Left colon (tissue), 2 donors: ENCODE measurements around the gene UXT. TPM values are rescaled to one million over a fixed set of nuclear protein-coding genes. Genes with fewer than 3 reads are reported as not detected.
"Not testable (repeated sequence)": the region's sequence is repeated elsewhere in the genome, so short reads cannot be mapped to it uniquely, and the experiment has no call there.

Experiments used
- ATAC-seq: fragments of 200-7000 bp; cut with Tn5 transposase; one replicate; pipeline ENCODE4 v1.9.1; 2020; ENCODE audit warnings: mild to moderate bottlenecking, moderate library complexity
- DNase-seq, 2 donors: peaks; one replicate each; pipeline ENCODE4 v3.0.0-alpha.2; 2020
- intact Hi-C, 2 donors: fragments of 100-400 bp; cut with DNase I in 1 of 2; cut with micrococcal nuclease in 1 of 2; formaldehyde crosslinking; loops; one replicate each; pipeline versions ENCODE4 v1.11.2 to v1.14.0; 2022; cut with DNase I, micrococcal nuclease
- total RNA-seq, 2 donors: library from RNA; stranded (reverse); fragmentation: NEBNext Ultra II Directional; extraction: Animal tissue kit (Norgen Biotek cat#: 25700); gene quantifications; one replicate each; pipeline ENCODE4 v1.2.1, GENCODE V29; 2021
- donor health status: DM: no; HTN: no; CAD: no.
- donor health status: DM: yes; HTN: yes; CAD: no.

UXT gene
- total RNA-seq, 2 donors from 2014 or later: 109 to 111 TPM

DNA sequence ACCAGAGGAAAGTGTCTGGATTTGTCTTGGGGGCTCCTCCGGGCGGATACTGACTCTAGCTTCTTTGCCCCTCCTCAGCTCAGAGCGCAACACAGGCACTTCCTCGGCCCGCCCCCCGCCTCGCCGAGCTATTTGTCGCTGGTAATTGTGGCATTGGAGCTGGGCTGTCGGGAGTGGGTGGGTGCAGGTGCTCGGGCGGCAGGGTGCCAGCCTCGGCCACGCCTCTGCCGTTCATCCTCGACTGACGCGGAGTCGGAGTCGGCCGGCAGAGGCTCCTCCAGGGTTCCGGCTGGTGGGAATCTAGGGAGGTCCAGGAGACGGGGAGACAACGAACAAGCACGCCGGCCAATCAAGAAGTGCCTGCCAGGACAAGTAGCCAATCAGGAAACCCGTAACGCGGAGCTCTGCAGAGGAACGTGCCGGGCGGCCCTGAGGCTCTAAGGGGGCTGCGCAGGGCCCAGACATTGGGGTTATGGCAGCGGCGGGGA lies 35.4 kb downstream of the UXT start:
- peak; percentile 28 to 49 for DNase-seq
- peak; percentile 71 for ATAC-seq
- intact Hi-C loops: no loop called here

DNA sequence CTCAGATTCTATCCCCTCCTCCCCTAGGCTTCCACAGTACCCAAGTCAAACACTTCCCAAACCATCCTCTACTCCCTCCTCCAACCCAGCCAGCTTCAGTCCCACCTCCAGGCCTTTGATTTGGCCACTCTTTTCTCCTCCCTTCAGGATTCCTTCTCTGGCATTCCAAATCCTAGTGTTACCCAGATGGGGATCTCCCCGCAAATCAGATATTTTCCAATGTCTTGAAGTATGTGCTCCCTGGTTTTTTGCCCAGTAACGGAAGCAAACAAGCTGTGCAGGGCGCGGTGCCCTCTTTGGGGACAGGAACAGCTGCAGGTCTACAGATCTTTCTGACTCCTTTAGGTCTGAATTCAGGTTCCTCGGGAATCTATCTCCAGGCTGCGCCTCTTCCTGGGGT lies 37.1 kb downstream of the UXT start:
- no peak for DNase-seq
- ATAC-seq: no peak

DNA sequence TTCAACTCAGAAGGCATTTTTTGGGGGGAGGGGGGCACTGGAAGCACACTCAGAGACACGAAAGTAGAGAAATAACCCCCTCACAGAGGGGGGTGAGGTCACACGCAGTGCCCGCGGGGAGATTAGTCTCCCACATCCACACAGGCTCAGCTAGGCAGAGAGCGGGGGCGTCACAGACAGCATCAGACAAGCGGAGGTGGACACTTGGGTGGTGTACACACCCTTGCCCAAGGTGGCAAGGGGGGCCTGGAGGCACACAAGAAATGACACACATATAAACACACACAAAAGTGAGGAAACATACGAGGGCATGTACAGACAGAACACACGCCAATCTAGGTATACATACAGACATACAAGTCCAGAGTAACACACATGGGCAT lies 38.7 kb downstream of the UXT start:
- intact Hi-C loops: no loop called here
- no peak for DNase-seq
- ATAC-seq: no peak

More for the DNA sequence above, 37.1 kb downstream of the UXT start:
- intact Hi-C loops: no loop called here

DNA sequence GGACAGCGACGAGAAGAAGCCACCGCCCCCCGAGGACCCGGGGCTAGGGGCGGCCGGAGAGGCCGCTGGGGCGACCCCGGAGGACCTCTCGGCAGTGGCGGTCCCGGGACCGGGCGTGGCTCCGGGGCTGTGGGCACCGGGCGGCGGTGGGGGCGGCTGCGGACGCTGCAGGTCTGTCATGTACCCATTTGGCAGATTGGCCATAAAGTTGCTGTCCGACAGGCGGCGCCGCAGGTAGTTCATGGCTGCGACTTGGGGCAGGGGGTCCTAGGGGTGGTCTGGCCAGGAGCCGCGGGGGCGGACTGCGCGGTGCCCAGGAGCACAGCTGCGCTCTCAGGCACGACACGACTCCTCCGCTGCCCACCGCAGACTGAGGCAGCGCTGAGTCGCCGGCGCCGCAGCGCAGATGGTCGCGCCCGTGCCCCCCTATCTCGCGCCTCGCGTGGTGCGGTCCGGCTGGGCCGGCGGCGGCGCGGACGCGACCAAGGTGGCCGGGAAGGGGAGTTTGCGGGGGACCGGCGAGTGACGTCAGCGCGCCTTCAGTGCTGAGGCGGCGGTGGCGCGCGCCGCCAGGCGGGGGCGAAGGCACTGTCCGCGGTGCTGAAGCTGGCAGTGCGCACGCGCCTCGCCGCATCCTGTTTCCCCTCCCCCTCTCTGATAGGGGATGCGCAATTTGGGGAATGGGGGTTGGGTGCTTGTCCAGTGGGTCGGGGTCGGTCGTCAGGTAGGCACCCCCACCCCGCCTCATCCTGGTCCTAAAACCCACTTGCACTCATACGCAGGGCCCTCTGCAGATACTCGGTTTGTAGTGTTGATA lies 39.3 kb downstream of the UXT start, which contains the start of gene SYN1:
TSS of gene SYN1 (minus strand) at position 372 of the 817 bp plus-strand sequence. CDS start at position 243, 129 bp downstream.
- intact Hi-C loops: no loop called here
- DNase-seq (peak; percentile 56 to 80), ATAC-seq (peak; percentile 89)

DNA sequence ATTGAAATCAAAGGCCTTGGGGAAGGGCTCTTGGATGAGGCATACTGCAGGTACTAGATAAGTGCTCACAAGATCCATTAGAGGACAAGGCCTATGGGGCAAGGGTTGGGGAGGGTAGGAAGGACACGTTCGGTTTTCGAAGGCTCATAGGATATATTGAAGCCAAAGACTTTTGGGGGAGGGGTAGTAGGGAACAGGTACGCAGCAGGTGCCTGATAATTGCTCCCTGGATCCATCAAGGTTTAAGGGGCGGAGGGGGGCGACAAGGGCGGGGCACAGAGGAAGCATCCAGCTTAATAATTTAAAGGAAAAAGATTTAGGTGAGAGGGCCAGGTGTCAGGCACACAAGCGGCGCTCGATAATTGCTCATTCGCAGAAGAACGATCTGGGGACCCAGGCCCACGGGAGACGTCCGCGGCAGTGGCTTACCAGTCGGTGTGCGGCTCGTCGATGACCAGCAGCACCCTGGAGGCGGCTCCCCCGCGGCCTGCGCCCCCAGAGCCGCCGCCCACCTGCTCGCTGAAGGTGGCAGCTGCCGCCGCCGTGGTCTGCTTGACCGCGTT lies 40.0 kb downstream of the UXT start:
- no peak for ATAC-seq
- intact Hi-C loops: no loop called here
- DNase-seq: no peak

DNA sequence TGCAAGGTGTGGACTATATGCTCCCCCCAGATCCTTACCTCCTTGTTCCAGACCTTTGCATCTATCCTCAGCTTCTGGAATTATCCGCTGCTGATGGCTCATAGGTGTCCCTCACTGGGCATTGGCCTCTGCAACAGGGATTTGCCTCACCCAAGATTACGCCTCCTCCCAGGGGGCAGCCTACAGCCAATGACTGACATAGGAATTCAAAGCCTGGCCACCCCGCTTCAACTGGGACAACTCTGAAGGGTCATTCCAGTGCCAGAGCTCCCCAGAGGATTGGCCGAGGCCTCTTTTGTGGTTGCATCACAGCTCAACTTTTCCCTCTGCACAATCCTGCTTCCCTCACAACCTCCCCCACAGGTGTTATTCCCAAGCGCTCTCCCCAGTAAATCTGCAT lies 44.4 kb downstream of the UXT start:
- ATAC-seq (no peak), DNase-seq (no peak)
- intact Hi-C loops: no loop called here

DNA sequence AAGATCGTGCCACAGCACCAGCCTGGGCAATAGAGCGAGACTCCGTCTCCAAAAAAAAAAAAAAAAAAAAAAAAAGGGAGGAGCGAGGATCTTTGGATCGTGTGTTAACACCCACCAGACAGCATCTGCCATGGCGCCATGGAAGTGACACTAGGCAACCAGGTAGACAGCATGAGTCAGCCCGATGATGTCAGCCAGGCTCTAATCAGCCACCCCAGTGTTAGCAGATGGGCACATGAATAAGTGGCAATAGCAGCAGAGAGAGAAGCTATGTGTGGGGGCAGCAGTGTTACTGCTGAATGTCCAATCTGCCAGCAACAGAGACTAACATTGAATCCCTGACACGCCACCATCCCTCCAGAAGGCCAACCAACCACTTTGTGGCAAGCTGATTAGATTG lies 45.9 kb downstream of the UXT start:
- no peak for DNase-seq
- ATAC-seq: no peak
- intact Hi-C loops: no loop called here

DNA sequence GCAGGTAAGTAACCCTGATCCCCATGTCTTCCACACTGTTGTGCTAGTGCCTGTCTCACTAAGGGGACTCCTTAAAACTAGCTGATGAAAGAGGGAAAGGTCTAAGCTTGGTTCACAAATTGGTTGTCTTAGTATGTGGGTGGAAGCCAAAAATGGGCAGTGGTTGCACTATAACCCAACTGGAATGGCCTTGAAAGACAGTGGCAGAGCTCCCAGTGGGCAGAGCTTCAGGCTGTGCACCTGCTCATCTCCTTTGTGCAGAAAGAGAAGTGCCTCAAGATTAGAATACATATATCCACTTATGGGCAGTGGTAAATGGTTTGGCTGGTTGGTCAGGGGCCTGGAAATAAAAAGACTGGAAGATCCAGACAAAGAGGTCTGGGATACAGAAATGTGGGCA lies 46.6 kb downstream of the UXT start:
- DNase-seq: no peak
- intact Hi-C loops: no loop called here
- no peak for ATAC-seq

DNA sequence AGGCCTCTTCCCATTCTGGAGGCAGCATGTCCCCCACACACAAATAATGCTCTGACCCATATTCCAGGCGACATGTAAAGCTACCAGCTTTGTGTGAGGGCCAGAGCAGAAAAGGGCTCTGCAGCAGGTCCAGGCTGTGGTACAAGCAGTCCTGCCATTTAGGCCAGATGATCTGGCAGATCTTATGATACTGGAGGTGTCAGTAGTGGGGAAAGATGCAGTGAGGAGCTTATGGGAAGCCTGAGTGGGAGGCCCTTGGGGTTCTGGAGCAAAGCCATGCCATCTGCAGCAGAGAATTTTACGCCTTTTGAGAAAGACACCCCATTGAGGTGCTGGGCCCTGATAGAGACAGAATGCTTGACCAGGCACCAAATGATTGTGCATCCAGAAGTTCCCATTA lies 47.1 kb downstream of the UXT start:
- ATAC-seq (no peak), DNase-seq (no peak)
- intact Hi-C loops: no loop called here

DNA sequence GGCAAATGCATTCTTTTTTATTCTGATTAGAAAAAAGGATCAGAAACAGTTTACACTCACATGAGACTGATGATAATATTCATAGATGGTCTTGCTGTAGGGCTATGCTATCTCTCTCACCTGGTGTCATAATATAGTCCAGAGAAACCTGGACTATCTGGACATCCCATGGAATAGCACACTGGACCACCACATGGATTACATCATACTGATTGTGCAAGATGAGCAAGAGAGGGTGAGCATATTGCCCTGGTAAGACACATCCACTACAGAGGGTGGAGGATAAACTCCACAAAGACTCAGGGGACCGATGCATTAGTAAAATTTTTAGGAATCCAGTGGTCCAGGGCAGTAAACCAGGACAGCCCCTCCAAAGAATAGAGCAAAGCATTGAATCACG lies 47.5 kb downstream of the UXT start:
- DNase-seq: no peak
- ATAC-seq: no peak
- intact Hi-C loops: no loop called here

DNA sequence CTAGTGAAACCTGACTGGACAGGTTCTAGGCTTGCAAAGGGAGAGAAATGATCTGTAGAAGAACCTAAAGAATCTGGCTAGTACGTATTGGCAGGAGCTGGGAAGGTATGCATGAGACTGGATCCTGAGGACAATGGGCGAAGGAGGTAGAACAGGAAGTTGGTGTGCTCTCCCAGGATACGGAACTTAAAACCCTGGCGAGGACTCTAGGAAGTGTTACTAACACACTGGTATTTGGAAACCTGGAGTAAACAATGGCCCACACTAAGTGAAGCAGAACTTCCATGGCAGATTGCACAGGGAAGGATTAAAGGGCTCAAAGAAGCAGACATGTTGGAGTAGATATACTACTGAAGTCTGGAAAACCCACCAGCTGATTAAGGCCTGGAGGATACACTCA lies 48.5 kb downstream of the UXT start:
- intact Hi-C loops: no loop called here
- ATAC-seq (no peak), DNase-seq (no peak)

DNA sequence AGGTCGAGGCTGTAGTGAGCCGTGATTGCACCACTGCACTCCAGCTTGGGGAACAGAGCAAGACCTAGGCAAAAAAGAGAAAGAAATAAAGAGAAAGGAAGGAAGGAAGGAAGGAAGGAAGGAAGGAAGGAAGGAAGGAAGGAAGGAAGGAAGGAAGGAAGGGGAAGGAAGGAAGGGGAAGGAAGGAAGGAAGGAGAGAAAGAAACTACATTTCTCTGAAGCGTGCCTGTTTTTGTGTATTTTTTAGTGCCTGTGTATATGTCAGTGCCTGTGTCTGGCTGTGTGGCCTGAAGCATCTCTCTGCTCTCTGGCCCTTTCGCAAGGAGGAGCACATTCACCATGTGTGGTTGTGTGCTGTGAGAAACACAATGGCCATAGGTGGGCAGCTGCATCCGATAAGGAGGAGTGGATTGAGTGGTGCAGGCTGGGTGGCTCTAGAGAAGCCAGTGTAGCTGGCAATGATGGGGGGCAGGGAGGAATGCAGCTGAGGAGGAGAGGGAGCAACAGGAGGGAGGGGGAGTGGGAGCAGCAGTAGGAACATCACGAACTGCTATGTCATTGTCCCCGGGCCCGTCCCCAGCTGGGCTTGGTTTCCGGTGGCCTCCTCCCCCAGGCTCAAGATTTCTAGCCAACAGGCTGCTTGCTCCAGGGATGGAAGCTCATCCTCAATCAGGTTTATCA lies 50.7 kb downstream of the UXT start:
- DNase-seq (no peak), ATAC-seq (no peak)
- intact Hi-C loops: no loop called here

DNA sequence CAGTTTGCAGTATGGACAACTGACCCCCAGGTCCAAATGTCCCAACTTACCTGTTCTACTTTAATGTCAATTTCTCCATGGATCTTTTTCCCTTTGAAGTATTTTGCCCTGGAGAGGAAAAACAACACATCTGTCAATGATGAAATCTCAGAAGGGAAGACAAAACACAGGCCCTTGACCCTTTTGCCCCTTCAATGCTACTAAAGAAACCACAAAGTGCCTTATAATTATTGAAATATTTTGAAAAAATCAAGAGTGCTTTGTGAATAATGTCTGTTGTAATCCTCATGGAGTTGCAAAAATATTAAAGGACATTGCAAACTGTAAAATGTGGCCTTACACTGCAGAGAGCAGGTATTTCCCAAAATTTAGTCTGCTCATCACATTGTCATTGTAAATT lies 51.9 kb downstream of the UXT start:
- no peak for ATAC-seq
- intact Hi-C loops: no loop called here
- DNase-seq: no peak

DNA sequence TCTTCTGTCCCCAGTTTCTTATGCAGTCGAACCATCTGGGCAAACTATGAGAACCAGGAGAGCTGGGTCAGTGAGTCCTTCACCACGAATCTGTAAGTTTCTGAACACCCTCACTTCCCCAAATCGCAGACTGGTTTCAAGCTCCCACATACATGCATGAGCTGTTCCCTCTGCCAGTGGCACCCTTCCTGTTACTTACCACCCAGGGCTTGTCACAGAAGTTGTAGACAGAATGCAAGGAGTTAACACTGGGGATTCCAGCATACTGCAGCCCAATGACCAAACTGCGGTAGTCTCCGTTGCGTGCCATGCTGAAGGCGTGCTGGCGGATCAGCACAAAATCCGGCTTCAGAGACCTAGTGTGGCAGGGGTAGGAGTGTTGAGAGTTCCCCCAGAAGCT lies 54.0 kb downstream of the UXT start:
- no peak for DNase-seq
- no peak for ATAC-seq
- intact Hi-C loops: no loop called here

DNA sequence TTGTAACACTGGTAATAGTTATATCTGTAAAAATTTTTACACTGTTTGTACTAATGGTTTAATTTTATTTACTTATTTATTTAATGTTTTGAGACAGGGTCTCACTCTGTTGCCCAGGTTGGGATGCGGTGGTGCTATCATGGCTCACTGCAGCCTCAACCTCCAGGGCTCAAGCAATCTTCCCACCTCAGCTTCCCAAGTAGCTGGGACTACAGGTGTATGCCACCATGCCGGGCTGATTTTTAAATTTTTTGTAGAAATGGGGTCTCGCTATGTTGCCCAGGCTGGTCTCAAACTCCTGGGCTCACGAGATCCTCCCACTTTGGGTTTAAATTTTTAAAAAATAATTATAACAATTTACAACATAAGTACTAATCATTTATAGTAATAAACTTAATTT lies 55.9 kb downstream of the UXT start:
- ATAC-seq, DNase-seq, intact Hi-C loops: not testable (repeated sequence)

Other genes with a start within 250 kb of the UXT start
- gene ZNF41, start 176.0 kb downstream of the UXT start, total RNA-seq: 10 to 100 TPM; 12.8 to 14.1 TPM
- gene ARAF, start 98.0 kb downstream of the UXT start, total RNA-seq: 100 to 1,000 TPM in 1 of 2 donors, 10 to 100 TPM in 1; 88.8 to 106 TPM
- 10 to 100 TPM; 35.1 to 80.1 TPM for gene TIMP1, start 76.7 kb downstream of the UXT start, total RNA-seq
- gene SYN1, start 39.3 kb downstream of the UXT start, total RNA-seq: under 1 TPM; 0.50 to 0.73 TPM
- gene CFP, start 29.2 kb downstream of the UXT start, total RNA-seq: 1 to 10 TPM; 1.2 to 3.5 TPM
- gene ELK1, start 8.6 kb downstream of the UXT start, total RNA-seq: 10 to 100 TPM; 23.7 to 26.9 TPM
- 10 to 100 TPM; 11.8 to 12.0 TPM for gene ZNF81, start 177.7 kb upstream of the UXT start, total RNA-seq